ENCODE results near the gene C11orf98.

DNA sequence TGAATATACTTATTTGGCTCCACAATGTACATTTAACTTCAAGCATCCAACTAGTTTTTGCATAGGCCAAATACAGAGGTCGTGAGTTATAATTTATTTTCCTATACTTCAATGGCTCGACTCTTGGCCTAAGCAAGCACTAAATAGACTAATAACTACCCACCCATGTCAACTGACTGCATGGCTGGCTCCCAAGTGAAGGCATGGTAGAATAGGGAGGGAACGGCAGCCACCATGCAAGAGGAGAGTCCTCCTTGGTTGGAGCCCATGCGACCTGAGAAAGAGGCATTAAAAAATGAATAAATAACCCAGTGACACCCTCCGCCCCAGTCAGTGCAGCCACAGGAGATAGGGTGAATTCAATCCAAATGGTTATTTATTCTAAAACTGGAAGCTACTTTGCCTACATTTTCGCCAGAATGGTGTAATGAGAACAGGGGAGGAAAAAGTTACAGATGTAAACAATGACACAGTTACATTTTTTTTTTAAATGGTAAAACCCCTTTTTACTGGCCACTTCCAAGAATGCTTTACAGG lies 47.3 kb upstream of the C11orf98 start:
- TF ChIP-seq, protein P1, sequence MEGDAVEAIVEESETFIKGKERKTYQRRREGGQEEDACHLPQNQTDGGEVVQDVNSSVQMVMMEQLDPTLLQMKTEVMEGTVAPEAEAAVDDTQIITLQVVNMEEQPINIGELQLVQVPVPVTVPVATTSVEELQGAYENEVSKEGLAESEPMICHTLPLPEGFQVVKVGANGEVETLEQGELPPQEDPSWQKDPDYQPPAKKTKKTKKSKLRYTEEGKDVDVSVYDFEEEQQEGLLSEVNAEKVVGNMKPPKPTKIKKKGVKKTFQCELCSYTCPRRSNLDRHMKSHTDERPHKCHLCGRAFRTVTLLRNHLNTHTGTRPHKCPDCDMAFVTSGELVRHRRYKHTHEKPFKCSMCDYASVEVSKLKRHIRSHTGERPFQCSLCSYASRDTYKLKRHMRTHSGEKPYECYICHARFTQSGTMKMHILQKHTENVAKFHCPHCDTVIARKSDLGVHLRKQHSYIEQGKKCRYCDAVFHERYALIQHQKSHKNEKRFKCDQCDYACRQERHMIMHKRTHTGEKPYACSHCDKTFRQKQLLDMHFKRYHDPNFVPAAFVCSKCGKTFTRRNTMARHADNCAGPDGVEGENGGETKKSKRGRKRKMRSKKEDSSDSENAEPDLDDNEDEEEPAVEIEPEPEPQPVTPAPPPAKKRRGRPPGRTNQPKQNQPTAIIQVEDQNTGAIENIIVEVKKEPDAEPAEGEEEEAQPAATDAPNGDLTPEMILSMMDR (IDR thresholded peaks at IDR 0.05) = no peak
- no peak for TF ChIP-seq POLR2AphosphoS5 (IDR thresholded peaks at IDR 0.05)
- no peak for TF ChIP-seq POLR2A (IDR thresholded peaks at IDR 0.05)
- TF ChIP-seq EP300 (IDR thresholded peaks at IDR 0.05; ENCODE audit: low read depth) = no peak

Data from transverse colon (tissue), 4 donors.